H1 (cell line): ENCODE measurements around the gene RGS6. TPM values are rescaled to one million over a fixed set of nuclear protein-coding genes. Genes with fewer than 3 reads are reported as not detected.

Source experiments
- CTCF ChIA-PET: fragments of 300-600 bp; sonication (Branson Sonifier 250); formaldehyde crosslinking; loops from one replicate; lab custom pipeline; 2021; ENCODE audit not compliant: partially characterized antibody; lab: Charles Lee
- POLR2A ChIA-PET: fragments of 300-600 bp; sonication (Branson Sonifier 250); formaldehyde crosslinking; loops from one replicate; lab custom pipeline; 2021; ENCODE audit warnings: inconsistent platforms; ENCODE audit not compliant: partially characterized antibody; lab: Charles Lee
- DNase-seq, 2 experiments: peaks; one replicate each; pipeline versions ENCODE4 v3.0.0 to v3.0.0-alpha.2; 2010 to 2022; ENCODE audit warnings: low spot score in 2 of 2, low read depth in 1 of 2, mixed read lengths in 1 of 2
- FAIRE-seq: peaks from 2 replicates; lab custom pipeline; 2011; peaks lifted over from hg19 to GRCh38; lab: Jason Lieb, UNC
- H2AFZ ChIP-seq: 2 replicates; pipeline ENCODE4 v1.8.1; 2012; ENCODE audit warnings: low read length, inconsistent platforms
- H2AK5ac ChIP-seq: 2 replicates; pipeline ENCODE4 v1.6.1; 2013; ENCODE audit warnings: low read depth, low read length
- H2BK120ac ChIP-seq: replicated peaks from 2 replicates; pipeline ENCODE3; 2013; ENCODE audit warnings: low read depth, low read length, inconsistent platforms
- H2BK12ac ChIP-seq: 2 replicates; pipeline ENCODE4 v1.6.1; 2013; ENCODE audit warnings: low read depth, low read length
- H2BK15ac ChIP-seq: 2 replicates; pipeline ENCODE4 v1.6.1; 2013; ENCODE audit warnings: low read length
- H2BK20ac ChIP-seq: 2 replicates; pipeline ENCODE4 v1.6.1; 2013; ENCODE audit warnings: low read length
- H2BK5ac ChIP-seq: 2 replicates; pipeline ENCODE4 v1.6.1; 2013; ENCODE audit warnings: low read depth, low read length
- H3K14ac ChIP-seq: 2 replicates; pipeline ENCODE4 v1.6.1; 2013; ENCODE audit warnings: inconsistent platforms; ENCODE audit not compliant: insufficient read length
- H3K18ac ChIP-seq: 2 replicates; pipeline ENCODE4 v1.6.1; 2013; ENCODE audit warnings: low read length; ENCODE audit errors: extremely low read depth
- H3K23ac ChIP-seq: 2 replicates; pipeline ENCODE4 v1.6.1; 2013; ENCODE audit warnings: inconsistent platforms; ENCODE audit not compliant: insufficient read length
- H3K23me2 ChIP-seq: 2 replicates; pipeline ENCODE4 v1.6.1; 2013; ENCODE audit warnings: low read depth, low read length
- H3K27ac ChIP-seq: 2 replicates; pipeline ENCODE4 v1.6.1; 2011; ENCODE audit warnings: low read depth, low read length, inconsistent platforms
- H3K27me3 ChIP-seq, 4 experiments: replicated peaks in 1 of 4; 1 replicate in 1 of 4; 2 replicates in 3 of 4; pipeline versions ENCODE4 v1.6.1 to v1.8.1; 2011 to 2013; ENCODE audit warnings: low read length in 3 of 4, mild to moderate bottlenecking in 3 of 4, inconsistent platforms in 2 of 4, mixed read lengths in 2 of 4, moderate library complexity in 1 of 4; ENCODE audit not compliant: control insufficient read depth in 3 of 4, insufficient read depth in 3 of 4; ENCODE audit errors: extremely low read depth in 1 of 4
- H3K36me3 ChIP-seq, 4 experiments: 2 replicates each; pipeline versions ENCODE4 v1.6.1 to v1.8.1; 2011 to 2013; ENCODE audit warnings: mild to moderate bottlenecking in 4 of 4, low read length in 3 of 4, moderate library complexity in 2 of 4, control low read depth in 1 of 4, inconsistent platforms in 1 of 4; ENCODE audit not compliant: insufficient read depth in 4 of 4, control insufficient read depth in 2 of 4
- H3K4ac ChIP-seq: replicated peaks from 2 replicates; pipeline ENCODE3; 2013; ENCODE audit warnings: low read length, low read depth, mixed read lengths, inconsistent platforms; ENCODE audit not compliant: insufficient read length
- H3K4me1 ChIP-seq, 4 experiments: replicated peaks in 1 of 4; 1 replicate in 1 of 4; 2 replicates in 3 of 4; pipeline versions ENCODE4 v1.6.1 to v1.8.1; 2011 to 2013; ENCODE audit warnings: low read length in 3 of 4, inconsistent platforms in 2 of 4, mixed read lengths in 1 of 4; ENCODE audit not compliant: insufficient read depth in 4 of 4, control insufficient read depth in 3 of 4
- H3K4me2 ChIP-seq, 2 experiments: 2 replicates each; pipeline versions ENCODE4 v1.6.1 to v1.8.1; 2011 to 2013; ENCODE audit warnings: low read depth in 2 of 2, low read length in 2 of 2, control low read depth in 1 of 2, inconsistent platforms in 1 of 2, mild to moderate bottlenecking in 1 of 2; ENCODE audit not compliant: insufficient read depth in 1 of 2
- H3K4me3 ChIP-seq, 4 experiments: fragments of 200-600, 300-600 bp in 1 of 4; sonication (generic), shearing (Covaris generic), sonication (Bioruptor Twin) in 1 of 4; 2 replicates each; pipeline versions ENCODE4 v1.5.1 to v1.8.1; 2011 to 2016; ENCODE audit warnings: low read length in 4 of 4, low read depth in 3 of 4, control low read depth in 2 of 4, inconsistent platforms in 2 of 4, mild to moderate bottlenecking in 2 of 4, mixed read lengths in 1 of 4, moderate library complexity in 1 of 4; ENCODE audit not compliant: insufficient read depth in 2 of 4; ENCODE audit errors: extremely low read depth in 1 of 4
- H3K56ac ChIP-seq: replicated peaks from 2 replicates; pipeline ENCODE3; 2013; ENCODE audit warnings: low read depth, mild to moderate bottlenecking, mixed read lengths, low read length, inconsistent platforms; ENCODE audit not compliant: insufficient read length
- H3K79me1 ChIP-seq: 2 replicates; pipeline ENCODE4 v1.6.1; 2013; ENCODE audit warnings: low read depth, low read length, control low read depth
- H3K79me2 ChIP-seq, 2 experiments: 2 replicates each; pipeline versions ENCODE4 v1.6.1 to v1.8.1; 2012 to 2013; ENCODE audit warnings: low read length in 2 of 2, mild to moderate bottlenecking in 2 of 2, inconsistent platforms in 1 of 2; ENCODE audit not compliant: insufficient read depth in 2 of 2, control insufficient read depth in 1 of 2
- H3K9ac ChIP-seq, 4 experiments: replicated peaks in 1 of 4; 1 replicate in 1 of 4; 2 replicates in 3 of 4; pipeline versions ENCODE4 v1.6.1 to v1.8.1; 2011 to 2013; ENCODE audit warnings: low read depth in 3 of 4, low read length in 3 of 4, control low read depth in 2 of 4, mild to moderate bottlenecking in 2 of 4, moderate library complexity in 2 of 4, inconsistent platforms in 1 of 4; ENCODE audit errors: extremely low read depth in 1 of 4
- H3K9me3 ChIP-seq, 2 experiments: 2 replicates each; pipeline versions ENCODE4 v1.6.1 to v1.8.1; 2012 to 2013; ENCODE audit warnings: mild to moderate bottlenecking in 2 of 2, moderate library complexity in 2 of 2, control low read depth in 1 of 2, inconsistent platforms in 1 of 2, low read depth in 1 of 2, low read length in 1 of 2, mixed read lengths in 1 of 2; ENCODE audit not compliant: insufficient read depth in 2 of 2
- H4K20me1 ChIP-seq, 2 experiments: replicated peaks in 1 of 2; 2 replicates each; pipeline versions ENCODE3 to v1.8.1; 2011 to 2013; ENCODE audit warnings: inconsistent platforms in 2 of 2, low read length in 2 of 2, mild to moderate bottlenecking in 1 of 2; ENCODE audit not compliant: insufficient read depth in 2 of 2, control insufficient read depth in 1 of 2
- H4K5ac ChIP-seq: 2 replicates; pipeline ENCODE4 v1.6.1; 2013; ENCODE audit warnings: low read length, low read depth, mixed read lengths, inconsistent platforms; ENCODE audit not compliant: insufficient read length
- H4K8ac ChIP-seq: 2 replicates; pipeline ENCODE4 v1.8.0; 2013; ENCODE audit warnings: mild to moderate bottlenecking, moderate library complexity, low read length, inconsistent platforms; ENCODE audit not compliant: insufficient read depth; ENCODE audit errors: extremely low read depth
- H4K91ac ChIP-seq: replicated peaks from 2 replicates; pipeline ENCODE3; 2013; ENCODE audit warnings: low read length, mixed read lengths, inconsistent platforms; ENCODE audit not compliant: insufficient read length
- WGBS, 2 experiments: shearing (Covaris generic) in 1 of 2; methylation state at CpG; one replicate each; pipeline versions ENCODE4 v1.1.6 to v1.1.7; 2013 to 2015; ENCODE audit warnings: low lambda C conversion rate in 2 of 2, mixed read lengths in 2 of 2, inconsistent platforms in 1 of 2, low coverage in 1 of 2, missing lambda C conversion rate in 1 of 2; ENCODE audit not compliant: insufficient replicate concordance in 2 of 2, insufficient coverage in 1 of 2, insufficient read length in 1 of 2; ENCODE audit errors: extremely low coverage in 1 of 2, missing lambda C conversion rate in 1 of 2; 5-methylcytosine and 5-hydroxymethylcytosine counted together
- polyA plus RNA-seq, 7 experiments: library from polyadenylated mRNA; depleted of rRNA in 3 of 7; stranded (reverse) in 5 of 7; unstranded in 2 of 7; fragments of >200 nt in 5 of 7; fragments of 200-250 nt in 2 of 7; gene quantifications; 1 replicate in 5 of 7; 2 replicates in 1 of 7; 4 replicates in 1 of 7; pipeline versions ENCODE4 v1.2.1 to v1.2.3, GENCODE V29; 2011 to 2013; ENCODE audit warnings: missing spikeins in 2 of 7, mixed read lengths in 2 of 7
- total RNA-seq: library from RNA; stranded (reverse); fragmentation: NEBNext Ultra II Directional; extraction: Animal tissue kit (Norgen Biotek cat#: 25700); gene quantifications from 2 replicates; pipeline ENCODE4 v1.2.1, GENCODE V29; 2021

Gene RGS6
- total and polyA plus RNA-seq, 2 of the 8 experiments (the other 6 are each of a cell fraction or from before 2014, with no cell fraction given), result 0.26 to 1.1 TPM

GRCh38 chr14:72528059-72528862 is 596.0 kb downstream of the RGS6 start:
- Histone ChIP-seq H3K27me3 (no peaks in the 10 kb centered on the region; a peak in 1 of 7 replicates), H3K23me2 (peaks cover 2% of the 10 kb centered on the region; the same call in 1 of the 2 replicates), H2BK5ac (no peak overlapping the region), H4K8ac (no peak overlapping the region), H2BK20ac (no peak overlapping the region), H3K56ac (no peak overlapping the region), H3K36me3 (no peaks in the 10 kb centered on the region), H3K79me1 (no peaks in the 10 kb centered on the region), H3K14ac (no peak overlapping the region), H3K4me2 (no peak overlapping the region), H2AFZ (no peak overlapping the region), H3K4me3 (no peak overlapping the region), H2AK5ac (no peak overlapping the region), H3K27ac (no peak overlapping the region), H4K20me1 (no peaks in the 10 kb centered on the region), H3K9me3 (peaks cover 0 to 9% of the 10 kb centered on the region in 2 experiments; a peak in 1 of 4 replicates), H2BK15ac (no peak overlapping the region), H3K79me2 (no peaks in the 10 kb centered on the region), H3K23ac (no peak overlapping the region), H4K5ac (no peak overlapping the region), H3K9ac (no peak overlapping the region), H3K4ac (no peak overlapping the region), H3K18ac (no peak overlapping the region), H2BK12ac (no peak overlapping the region), H4K91ac (no peak overlapping the region), H3K4me1 (no peaks in the 10 kb centered on the region), H2BK120ac (no peak overlapping the region)
- DNase-seq, result no peak
- POLR2A ChIA-PET, result no interaction called here
- CTCF ChIA-PET, result interaction anchor here (1.0 to 5.6 kb wide), 9 partner anchors 10 to 493 kb away, joined by 3 to 57 read pairs (median 3); no protein-coding TSS in a partner anchor
- 81% methylated on average over 6 of the region's 6 CpGs; no CpG with 5 or more reads in 1 of the 2 experiments for WGBS, 2 experiments
- no peak for FAIRE-seq
